ENCODE data around the gene MAPRE2. TPM values are rescaled to one million over a fixed set of nuclear protein-coding genes. Genes with fewer than 3 reads are reported as not detected.

MAPRE2 gene
- total and polyA plus RNA-seq, 7 donors, result 3.3 to 83.4 (median 57.3) TPM

- Histone ChIP-seq H3K9me3 (no peaks in the 10 kb centered on the region), H3K4me3 (no peak overlapping the region), H3K36me3 (ENCODE audit: insufficient read depth in 1 of 2, low read depth in 1 of 2) (peaks cover 3 to 14% of the 10 kb centered on the region in 2 donors), H3K4me1 (peaks cover 62% of the 10 kb centered on the region), H3K27ac (peak overlapping the region; percentile 48), H3K27me3 (ENCODE audit: insufficient read depth in 3 of 3, low read length in 2 of 3) (no peaks in the 10 kb centered on the region)
- TF ChIP-seq CTCF (IDR thresholded peaks at IDR 0.05), result peak; percentile 37
- WGBS, 3 donors, result 49 to 74% (median 50%) methylated on average over 15 of the region's 15 CpGs
- DNase-seq, result peak; percentile 60 to 77
- ATAC-seq, result peak; percentile 65 to 82 (median 81)
- intact Hi-C loops (cut with DNase I), result loop anchor here in 1 of 2 donors (5.0 kb wide), 1 partner anchor 35 kb away; no protein-coding TSS in a partner anchor
Measured at GRCh38 chr18:35122586-35123224, 81.5 kb downstream of the MAPRE2 start.

GRCh38 chr18:35123811-35124210 lies 82.6 kb downstream of the MAPRE2 start:
- H3K27me3 ChIP-seq (ENCODE audit: insufficient read depth in 3 of 3, low read length in 2 of 3), result no peaks in the 10 kb centered on the region
- ATAC-seq (peak in 3 of 4 donors; percentile 30 to 42 (median 35)), DNase-seq (no peak)
- H3K27ac ChIP-seq, result peak overlapping the region; percentile 54
- intact Hi-C loops (cut with DNase I), result loop anchor here in 1 of 2 donors (5.0 kb wide), 1 partner anchor 37 kb away; no protein-coding TSS in a partner anchor
- H3K36me3 ChIP-seq (ENCODE audit: insufficient read depth in 1 of 2, low read depth in 1 of 2), result peaks cover 3 to 25% of the 10 kb centered on the region in 2 donors
- no peaks in the 10 kb centered on the region for H3K9me3 ChIP-seq
- H3K4me1 ChIP-seq, result peaks cover 51% of the 10 kb centered on the region
- TF ChIP-seq CTCF (IDR thresholded peaks at IDR 0.05), result no peak
- H3K4me3 ChIP-seq, result no peak overlapping the region

DNA sequence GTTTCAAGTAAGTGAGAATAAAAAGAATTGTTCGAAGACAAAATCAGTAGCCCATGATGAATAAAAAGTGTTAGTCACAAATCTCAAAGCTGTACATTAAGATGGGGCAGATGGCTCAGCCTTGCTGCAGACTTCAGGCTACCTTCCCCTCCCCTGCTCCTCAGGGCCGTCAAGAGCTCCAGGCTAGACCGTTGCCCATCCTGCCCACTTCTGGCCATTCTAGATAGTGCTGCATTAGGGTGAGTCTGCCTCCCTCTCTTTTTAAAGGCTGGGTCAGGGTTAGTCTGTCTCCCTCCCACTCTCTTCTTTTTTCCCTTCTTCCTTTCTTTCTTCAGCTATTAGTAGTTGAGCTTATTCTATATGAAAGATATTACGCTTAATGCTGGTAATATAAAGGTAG lies 86.0 kb downstream of the MAPRE2 start:
- Histone ChIP-seq H3K27ac (no peak overlapping the region), H3K9me3 (no peaks in the 10 kb centered on the region), H3K27me3 (ENCODE audit: insufficient read depth in 3 of 3, low read length in 2 of 3) (no peaks in the 10 kb centered on the region), H3K36me3 (ENCODE audit: insufficient read depth in 1 of 2, low read depth in 1 of 2) (peaks cover 5 to 55% of the 10 kb centered on the region in 2 donors), H3K4me1 (peaks cover 27% of the 10 kb centered on the region), H3K4me3 (no peak overlapping the region)
- ATAC-seq (no peak), DNase-seq (no peak)
- TF ChIP-seq CTCF (IDR thresholded peaks at IDR 0.05), result no peak
- WGBS, 3 donors, result 65 to 80% (median 79%) methylated on average over 4 of the region's 4 CpGs
- intact Hi-C loops (cut with DNase I), result no loop called here

GRCh38 chr18:35128675-35129074 lies 87.5 kb downstream of the MAPRE2 start:
- Histone ChIP-seq H3K4me3 (no peak overlapping the region), H3K4me1 (peaks cover 14% of the 10 kb centered on the region), H3K36me3 (ENCODE audit: insufficient read depth in 1 of 2, low read depth in 1 of 2) (peaks cover 7 to 70% of the 10 kb centered on the region in 2 donors), H3K27ac (no peak overlapping the region), H3K9me3 (no peaks in the 10 kb centered on the region), H3K27me3 (ENCODE audit: insufficient read depth in 3 of 3, low read length in 2 of 3) (no peaks in the 10 kb centered on the region)
- no peak for TF ChIP-seq CTCF (IDR thresholded peaks at IDR 0.05)
- WGBS, 3 donors, result 90 to 93% (median 91%) methylated on average over 7 of the region's 7 CpGs
- ATAC-seq, result no peak
- no peak for DNase-seq
- intact Hi-C loops (cut with DNase I), result no loop called here

- DNase-seq, result no peak
- Histone ChIP-seq H3K27me3 (ENCODE audit: insufficient read depth in 3 of 3, low read length in 2 of 3) (no peaks in the 10 kb centered on the region), H3K27ac (no peak overlapping the region), H3K36me3 (ENCODE audit: insufficient read depth in 1 of 2, low read depth in 1 of 2) (peaks cover 7 to 85% of the 10 kb centered on the region in 2 donors), H3K4me3 (no peak overlapping the region), H3K9me3 (no peaks in the 10 kb centered on the region), H3K4me1 (peaks cover 12% of the 10 kb centered on the region)
- intact Hi-C loops (cut with DNase I), result no loop called here
- no peak for TF ChIP-seq CTCF (IDR thresholded peaks at IDR 0.05)
- ATAC-seq, result no peak
Measured at GRCh38 chr18:35130236-35130635, 89.0 kb downstream of the MAPRE2 start.

Measured in psoas muscle (tissue), 8 donors.